Measurements from ENCODE around the gene CACNA1B.
"Not testable (repeated sequence)": the region's sequence is repeated elsewhere in the genome, so short reads cannot be mapped to it uniquely, and the experiment has no call there.

Gene CACNA1B

DNA sequence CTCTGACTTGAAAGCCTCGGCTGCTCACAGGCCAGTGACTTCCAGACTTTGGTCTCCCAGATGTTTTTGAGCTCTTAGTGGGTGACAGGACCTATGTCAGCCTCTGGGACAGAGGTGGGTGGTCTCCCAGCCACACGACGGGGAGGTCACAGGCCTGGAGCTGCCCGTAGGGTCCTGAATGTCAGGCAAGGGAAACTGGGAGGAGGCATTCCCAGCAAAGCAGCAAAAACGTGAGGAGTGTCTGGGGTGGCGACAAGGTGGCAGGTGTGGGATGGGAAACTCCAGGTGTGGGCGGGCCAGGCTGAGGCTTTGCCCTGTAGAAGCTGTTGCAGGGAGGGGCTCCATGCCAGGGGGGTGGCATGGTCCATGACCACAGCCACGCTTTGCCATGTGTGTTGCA is 110.5 kb downstream of the CACNA1B start:
- no peak for DNase-seq

DNA sequence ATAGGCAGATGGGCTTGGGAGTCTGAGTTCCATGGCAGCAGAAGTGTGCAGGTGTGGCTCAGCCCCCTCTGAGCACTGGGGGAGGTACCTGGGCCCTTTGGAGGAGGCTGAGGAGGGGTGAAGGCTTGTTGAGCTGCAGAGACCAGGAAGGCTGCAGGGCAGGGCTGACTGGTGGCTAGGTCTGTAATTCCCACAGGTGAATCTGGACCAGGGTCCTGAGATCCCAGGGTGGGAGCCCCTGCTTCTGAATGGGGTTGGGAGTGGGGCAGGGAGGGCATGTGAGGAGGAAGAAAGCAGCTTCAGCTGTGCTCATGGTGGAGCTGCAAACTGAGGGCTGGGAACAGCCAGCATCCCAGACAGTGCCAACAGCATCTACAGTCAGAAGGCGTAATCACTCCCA is 111.1 kb downstream of the CACNA1B start:
- no peak for DNase-seq

DNA sequence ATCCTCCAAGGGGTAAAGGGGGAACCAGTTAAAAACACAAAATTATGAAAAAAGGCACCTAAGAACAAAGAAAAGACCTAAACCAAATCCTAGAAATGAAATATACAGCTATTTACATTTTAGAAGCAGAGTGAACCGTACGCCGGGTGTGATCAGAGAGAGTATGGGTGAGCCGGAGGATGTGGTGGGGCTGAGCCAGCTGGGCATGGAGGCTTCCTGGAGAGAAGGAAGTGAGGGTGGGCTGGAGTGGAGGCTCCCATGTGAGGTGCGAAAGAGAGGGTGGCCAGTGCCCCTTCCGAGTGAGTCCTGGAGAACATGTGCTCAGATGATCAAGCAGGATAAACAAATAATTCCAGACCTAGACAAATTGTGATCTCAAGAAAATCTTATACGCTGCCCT is 111.6 kb downstream of the CACNA1B start:
- no peak for DNase-seq

DNA sequence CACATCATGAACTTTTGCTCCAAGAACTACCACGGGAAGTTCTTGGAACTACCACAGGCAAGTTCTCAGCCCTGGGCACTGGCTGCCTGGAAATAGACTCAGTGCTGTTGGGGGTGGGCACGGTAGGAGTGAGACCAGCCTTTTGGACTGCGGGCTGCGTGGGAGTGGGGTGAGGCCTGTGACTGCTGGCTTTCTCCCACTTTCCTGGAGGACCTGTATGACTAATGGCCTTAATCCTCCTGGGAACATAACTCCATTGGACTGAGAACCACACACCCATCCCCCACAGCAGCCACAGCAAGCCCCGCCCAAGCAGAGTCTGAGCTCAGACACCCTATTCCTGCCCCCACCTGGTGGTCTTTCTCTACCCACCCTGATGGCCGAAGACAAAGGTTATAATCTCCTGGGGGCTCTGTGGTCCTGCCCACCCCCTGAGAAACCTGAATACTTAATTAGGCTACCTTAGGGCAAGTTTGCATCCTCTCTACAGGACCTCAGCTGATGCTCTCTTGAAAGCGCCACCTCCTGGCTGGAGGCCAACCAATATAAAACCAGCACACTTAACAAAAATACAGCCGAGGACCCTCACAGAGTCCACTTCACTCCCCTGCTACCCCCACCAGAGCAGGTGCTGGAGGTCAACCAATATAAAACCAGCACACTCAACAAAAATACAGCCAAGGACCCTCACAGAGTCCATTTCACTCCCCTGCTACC is 112.6 kb downstream of the CACNA1B start:
- DNase-seq, result no peak

DNA sequence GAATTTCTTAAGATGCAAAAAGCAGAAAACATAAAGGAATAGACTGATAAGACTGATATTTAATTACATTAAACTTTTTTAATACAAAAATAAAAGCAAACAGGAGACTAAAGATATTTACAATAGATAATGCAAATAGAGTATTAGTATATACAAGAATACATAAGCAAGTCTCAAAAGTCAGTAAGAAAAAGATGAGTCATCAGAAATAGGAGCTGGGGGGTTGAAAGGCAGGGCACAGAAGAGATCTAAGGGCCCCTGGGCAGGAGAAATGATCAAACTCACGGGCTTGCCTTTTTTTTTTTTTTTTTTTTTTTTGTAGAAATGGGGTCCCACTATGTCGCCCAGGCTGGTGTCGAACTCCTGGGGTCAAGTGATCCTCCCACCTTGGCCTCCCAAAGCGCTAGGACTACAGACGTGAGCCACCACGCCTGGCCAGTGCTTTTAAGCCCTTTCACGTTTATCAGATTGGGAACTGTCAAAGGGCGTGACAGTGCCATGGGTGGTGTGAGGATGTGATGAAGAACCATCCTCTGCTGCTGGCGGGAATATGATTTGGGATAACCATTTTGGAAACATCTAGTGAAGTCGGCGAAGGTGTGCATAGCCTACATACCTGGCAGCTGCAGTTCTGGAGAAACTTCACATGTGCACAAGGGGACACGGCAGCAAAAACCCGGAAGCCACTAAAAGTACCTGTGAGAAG is 126.1 kb downstream of the CACNA1B start:
- no peak for DNase-seq

DNA sequence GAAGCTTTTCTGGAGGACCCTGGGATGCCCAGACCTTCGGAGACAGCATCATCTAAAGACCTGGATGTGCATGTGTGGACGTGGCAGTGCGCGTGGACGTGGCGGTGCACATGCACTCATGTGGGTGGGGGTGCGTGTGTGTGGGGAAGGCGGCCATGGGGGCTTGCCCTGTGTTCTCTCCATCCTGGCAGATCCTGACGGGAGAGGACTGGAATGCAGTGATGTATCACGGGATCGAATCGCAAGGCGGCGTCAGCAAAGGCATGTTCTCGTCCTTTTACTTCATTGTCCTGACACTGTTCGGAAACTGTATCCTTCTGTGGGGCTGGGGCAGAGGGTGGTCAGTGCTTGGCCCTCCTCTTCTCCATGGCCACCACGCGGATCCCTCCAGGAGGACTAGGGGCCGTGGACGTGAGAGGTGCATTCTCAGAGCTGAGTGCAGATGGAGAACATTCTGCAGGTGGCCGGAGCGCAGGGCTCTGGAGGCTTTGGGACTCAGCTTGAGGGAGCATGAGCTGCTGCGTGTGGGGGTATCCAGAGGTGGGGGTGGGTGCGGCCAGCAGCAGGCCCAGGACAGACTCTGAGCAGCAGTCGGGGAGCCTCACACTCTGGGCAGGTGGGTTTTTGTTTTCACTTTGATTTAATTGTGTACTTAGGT is 129.1 kb downstream of the CACNA1B start:
- DNase-seq, result no peak

DNA sequence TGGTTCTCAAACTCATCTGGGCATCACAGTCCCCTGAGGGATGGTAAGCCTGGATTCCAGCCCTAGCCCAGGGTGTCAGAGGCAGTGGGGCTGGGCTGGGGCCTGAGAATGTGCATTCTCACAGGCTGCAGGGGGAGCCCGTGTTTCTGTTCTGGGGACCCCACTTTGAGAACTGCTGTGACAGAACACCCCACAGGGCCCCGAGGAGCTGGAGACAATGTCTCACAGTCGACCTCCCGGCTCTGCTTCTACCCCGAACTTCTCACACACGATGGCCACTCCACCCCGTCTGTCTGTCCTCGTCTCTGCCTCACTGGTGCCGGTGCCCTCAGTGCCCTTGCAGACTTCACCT is 130.0 kb downstream of the CACNA1B start:
- no peak for DNase-seq

DNA sequence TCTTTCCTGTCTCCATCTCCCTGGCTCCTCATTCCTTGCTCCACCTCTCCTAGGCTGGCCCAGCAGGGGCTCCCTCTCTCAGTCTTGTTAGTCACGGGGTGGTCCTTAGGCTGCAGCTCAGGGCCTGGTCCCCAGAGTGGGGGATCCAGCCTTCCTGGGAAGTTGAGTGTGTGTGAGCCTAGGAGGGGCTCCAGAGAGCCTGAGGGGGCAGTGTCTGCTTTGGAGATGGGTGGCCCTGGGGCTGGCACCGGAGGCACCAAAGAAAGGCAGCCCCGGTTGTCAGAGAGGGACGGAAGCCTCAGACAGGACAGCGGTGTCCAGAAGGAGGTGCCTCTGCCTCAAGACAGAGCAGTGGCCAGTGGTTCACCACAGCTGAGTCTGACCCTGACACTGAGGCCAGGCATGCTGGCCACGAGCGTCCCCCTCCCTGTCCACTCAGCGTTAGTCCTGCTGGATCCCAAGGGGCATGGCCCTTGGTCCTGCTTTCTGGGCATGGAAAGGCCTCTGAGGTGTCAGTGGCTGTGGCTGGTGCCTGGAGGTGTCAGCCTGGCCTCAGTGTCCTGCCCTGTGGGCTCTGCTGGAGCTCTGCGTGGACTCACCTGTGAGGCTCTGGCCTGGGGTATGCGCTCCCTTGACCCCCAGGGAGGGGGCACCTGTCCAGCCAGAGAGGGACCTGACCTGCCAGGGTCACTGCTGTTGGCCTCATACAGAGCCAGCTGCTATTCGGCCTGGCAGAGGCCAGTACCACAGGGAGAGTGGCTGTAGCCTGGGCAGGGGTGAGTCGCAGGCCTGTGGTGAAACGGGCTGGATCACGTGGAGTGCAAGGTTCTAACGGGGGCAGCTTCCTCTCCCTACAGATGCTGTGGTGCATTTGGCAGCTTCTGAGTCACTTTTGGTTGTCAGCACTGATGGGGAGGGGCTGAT is 130.6 kb downstream of the CACNA1B start:
- DNase-seq, result no peak

DNA sequence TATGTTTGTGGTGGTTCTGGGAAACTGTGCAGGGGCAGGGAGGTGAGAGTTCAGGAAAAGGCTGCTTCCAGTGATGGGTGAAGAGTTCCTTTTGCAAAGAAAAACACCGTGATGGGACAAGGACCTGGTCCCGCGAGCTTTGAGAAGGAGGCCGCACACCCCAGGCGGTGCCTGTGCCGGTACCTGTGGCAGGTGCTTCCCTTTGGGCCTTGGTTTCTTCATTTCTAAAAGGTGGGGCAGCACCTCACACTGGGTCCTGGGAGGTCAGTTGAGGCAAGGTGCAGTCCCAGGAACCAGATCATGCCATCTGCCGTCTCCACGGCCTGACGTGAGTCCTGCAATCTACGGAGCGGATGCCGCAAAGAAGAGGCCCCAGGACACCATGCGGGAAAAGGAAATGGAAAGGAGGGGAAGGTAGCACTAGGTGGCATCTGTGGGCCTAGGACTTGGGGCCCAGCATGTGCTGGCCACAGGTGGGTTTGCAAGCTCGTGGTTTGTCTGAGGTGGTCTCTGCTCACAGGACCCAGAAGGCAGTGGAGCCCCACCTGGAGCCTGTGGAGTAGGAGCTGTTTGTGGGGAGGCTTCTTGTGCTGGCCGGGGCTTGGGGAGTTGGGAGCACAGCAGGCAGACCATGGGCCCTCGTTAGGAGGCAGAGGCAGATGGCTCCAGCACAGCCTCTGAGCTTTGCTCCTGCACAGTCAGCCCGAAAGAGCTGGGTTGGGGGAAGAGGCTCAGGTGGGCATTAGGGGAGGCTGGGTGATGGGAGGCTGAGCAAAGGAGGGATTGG is 131.6 kb downstream of the CACNA1B start:
- DNase-seq, result no peak

DNA sequence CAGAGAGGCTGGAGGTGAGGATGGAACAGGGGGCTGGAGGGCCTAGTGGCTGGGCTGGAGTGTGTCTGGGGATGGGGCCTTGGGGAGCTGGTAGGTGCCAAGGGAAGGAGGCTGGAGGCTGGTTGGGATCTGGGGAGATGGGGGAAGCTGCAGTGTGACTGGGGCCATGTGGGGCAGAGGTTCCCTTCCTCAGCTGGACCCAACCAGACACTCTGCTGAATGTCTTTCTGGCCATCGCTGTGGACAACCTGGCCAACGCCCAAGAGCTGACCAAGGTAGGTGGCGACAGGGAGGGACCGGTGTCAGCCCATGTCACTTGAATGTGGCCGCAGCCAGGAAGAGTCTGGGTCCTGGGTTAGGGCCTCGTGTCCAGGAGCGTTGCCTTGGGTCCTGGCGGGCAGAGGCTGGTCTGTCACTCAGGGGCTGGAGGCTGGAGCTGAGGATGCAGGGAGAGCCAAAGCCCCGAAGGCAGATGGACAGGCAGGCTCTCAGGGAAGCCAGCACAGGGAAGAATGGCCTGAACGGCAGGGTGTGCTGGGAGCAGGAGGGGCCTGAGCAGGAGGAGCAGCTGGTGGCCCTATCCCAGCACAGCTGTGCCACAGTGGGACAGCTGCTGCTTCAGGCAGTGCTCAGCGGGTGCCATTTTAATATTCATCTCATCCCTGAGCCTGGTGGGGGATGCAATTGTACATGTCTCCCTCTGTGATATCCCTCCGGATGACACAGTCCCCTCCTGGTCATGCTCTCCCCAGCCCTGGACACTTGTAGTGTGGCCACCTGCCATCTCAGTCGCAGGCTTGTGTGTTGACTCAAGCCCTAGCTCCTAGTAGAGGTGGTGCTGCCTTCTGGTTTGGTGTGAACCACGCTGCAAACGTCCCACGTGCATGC is 132.5 kb downstream of the CACNA1B start:
- no peak for DNase-seq

DNA sequence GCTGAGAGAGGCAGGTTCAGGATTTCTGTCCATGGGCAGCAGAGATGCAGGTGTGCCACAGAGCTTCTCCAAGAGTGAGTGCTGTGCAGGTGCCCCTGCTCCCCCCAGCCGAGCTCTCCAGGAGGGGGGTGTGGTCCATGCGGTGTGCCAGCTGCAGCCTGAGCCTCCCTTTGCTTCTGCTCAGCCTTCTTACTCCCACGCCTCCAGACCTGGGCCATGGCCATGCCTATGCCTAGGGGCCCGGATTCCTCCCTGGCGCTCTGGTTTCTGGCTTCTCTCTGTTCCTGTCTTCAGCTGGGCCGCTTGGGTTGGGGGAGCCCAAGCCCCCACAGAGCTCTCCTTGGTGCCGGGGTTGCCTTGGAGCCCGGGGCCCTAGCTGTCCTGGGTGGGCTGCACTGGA is 133.3 kb downstream of the CACNA1B start:
- no peak for DNase-seq

DNA sequence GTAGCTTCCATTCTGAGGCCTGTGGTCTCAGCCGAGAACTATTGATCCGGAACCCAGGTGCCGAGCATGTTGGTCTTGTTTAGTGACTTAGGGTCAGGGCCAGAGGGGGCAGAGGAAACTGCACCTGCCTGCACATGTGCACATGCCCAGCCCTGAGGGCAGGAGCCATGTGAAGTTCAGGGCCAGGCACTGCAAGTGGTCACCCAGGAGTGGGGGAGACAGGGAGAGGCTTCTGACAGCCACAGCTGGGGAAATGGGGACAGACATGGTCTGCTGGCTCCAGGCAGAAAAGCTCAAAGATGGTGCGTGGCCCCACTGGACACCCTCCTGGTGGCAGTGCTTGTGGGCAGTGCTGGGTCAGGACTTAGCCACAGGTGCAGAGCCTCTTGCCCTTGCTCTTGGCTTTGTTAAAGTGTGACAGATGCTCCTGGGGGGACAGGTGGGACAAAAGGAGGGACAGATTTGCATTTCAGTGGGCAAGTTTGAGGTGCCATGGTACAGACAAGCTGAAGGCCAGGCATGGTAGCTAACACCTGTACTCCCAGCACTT is 134.4 kb downstream of the CACNA1B start:
- no peak for DNase-seq

DNA sequence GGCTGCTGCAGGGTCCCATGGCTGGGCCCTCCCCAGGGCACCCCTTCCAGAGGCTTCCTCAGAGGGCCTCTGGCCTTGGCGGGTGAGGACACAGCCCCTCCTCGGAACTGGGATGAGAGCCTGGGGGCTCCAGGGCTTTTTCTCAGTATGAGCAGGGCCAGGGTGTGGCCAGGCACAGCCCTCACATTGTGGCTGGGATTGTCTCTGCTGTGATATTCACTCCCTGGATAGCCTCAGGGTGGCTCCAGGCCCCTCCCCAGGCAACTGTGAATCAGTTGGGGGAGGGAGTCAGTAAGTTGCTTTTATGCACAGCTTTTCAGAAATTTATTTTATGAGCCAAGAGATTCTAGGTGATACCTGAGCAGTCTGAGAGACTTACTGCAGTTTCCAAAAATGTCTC is 135.7 kb downstream of the CACNA1B start:
- no peak for DNase-seq

DNA sequence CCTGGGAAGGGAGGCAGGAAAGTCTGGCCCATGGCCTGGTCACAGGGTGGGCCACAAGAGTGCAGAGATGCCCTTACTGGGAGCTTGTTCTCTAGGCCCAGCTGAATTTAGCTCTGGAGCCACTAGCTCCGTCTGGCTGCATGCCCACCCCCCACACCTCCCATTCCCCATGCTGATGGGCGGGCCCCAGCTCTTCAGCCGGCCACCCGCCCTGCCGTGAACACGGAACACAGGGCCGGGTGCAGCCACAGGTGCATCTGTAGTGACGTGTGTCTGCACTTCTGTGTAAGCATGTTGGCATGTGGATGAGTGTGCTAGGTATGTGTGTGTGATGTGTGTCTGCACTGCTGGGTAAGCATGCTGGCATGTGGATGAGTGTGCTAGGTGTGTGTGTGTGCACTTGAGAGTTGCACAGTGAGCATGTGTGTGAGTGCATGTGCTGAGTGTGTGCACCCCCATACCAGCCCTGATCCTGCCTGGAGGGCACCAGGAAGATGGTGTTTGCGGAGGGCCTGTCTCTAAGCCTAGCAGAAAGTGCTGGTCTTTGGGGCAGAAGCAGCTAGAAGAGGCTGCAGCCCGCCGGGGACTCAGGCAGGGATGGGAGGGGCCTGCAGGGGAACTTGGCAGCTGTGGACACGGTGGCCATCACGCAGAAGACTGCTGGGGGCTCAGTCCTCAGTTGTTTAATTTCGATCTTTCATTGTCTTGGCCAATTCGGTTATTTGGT is 136.4 kb downstream of the CACNA1B start:
- DNase-seq, result no peak

DNA sequence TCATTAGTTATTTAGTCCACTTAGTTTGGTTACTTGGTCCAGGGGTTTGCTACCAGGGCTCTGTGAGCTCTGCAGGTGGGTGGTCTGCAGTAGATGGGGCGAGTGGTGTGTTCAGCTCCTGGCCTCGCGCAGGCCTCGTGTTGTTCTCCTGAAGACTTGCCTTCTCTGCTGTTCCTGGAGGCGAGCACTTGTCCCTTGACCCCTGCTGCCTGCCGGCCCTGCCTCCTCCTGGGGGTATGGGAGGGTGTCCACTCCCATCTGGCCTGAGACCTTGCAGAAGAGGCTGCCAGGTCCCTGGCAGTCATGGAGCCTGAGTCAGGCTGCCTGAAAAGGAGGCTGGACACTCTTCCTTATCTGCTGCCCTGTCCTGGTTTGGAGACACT is 137.0 kb downstream of the CACNA1B start:
- no peak for DNase-seq

DNA sequence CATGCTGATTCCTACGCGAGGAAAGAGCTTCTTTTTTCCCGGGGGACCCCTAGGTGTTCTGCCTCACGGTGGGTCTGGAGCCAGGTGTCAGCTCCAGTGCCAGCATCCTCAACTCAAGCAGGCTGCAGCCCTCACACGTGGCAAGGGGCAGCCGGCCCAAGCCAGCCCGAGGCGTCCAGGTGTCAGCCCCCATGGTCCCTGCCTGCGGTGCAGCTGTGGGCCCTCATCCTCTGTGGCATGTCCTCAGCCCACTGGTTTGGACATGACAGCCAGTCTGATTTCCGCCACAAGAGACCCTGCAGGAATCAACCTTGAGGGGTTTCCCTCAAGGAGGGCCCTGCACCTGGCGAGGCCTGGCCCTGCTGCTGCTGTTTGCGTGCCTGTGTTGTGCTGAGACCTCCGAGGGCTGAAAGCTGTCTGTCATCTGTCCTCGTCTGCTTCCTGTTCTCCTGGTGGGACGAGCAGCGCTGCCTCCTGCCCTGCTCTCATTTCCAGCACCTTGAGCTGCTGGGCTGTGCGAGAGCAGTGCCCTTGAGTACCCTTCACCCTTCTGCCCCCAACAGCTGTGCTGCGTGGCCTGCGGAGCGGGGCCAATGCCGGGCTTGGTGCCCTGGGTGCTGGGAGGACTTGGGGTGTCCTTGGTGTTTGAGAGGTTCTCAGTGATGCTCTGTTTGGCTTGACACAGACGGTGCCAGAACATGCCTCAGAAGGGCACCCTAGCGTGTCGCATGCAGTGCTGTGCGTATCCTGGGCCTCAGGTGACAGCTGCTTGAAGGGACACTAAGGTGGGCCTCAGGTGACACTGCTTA is 137.6 kb downstream of the CACNA1B start:
- DNase-seq, result no peak

DNA sequence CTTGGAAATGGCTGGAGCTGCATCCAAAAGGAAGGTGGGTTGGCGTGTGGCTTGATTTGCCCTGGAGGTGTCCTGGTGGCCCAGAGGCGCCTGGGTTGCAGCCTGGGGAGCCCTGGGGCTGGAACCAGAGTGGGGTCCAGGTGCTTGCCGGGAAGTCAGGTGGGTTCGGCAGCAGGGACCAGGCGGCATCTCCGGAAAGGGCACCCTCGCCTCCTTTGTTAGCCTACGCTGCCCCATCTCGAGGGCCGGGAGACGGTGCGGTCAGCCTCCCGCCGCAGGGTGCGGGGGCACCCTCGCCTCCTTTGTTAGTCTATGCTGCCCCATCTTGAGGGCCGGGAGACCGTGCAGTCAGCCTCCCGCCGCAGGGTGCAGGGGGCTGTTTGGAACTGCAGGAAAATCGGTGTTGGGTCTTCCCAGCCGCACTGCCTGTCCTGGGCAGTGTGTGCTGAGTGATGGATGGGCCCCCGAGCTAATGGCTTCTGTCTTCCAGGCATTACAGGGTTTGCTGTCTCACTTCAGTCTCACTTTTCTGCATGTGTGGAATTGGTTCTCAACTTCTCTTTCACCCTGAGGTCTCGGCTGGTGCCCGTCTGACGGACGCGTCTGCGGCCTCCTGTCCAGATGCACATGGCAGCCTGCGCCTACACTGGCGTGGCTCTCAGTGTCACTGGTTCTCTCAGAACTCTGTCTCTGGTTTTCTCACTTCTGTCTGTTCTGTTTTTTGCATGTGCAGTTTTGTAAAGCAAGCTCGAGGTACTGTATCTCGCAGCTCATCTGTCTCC is 139.0 kb downstream of the CACNA1B start:
- no peak for DNase-seq

DNA sequence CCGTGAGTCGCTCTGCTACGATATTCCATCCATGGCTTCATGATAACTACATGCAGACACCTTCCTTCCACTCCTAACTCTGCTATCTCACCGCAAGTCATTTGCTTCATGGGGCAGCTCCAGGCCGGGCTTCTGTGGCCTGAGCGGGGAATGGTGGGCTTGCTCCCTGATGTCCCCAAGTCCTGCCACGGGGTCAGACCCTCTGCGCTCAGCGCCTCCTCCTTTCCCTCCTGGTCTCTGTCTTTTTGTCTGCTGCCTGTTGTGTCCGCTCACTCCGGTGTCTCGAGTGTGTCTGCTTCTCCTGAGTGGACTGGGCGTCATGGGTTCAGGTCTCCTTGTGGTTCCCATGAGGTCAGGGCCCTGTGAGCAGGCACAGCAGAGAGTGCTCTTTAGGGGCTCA is 139.6 kb downstream of the CACNA1B start:
- no peak for DNase-seq

DNA sequence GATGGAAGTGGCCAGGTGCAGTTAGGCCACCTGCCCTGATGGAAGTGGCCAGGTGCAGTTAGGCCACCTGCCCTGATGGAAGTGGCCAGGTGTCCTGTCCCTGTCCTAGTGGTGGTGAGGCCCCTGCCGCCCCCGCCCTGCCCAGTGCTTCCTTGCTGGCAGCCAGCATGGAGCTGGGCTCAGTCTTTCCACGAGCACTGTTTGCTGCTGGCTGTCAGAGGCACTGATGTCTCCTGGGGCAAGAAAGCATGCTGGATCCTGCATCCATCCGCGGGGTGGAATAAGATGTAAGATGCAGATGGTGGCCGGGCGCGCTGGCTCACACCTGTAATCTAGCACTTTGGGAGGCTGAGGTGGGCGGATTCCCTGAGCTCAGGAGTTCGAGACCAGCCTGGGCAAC is 141.9 kb downstream of the CACNA1B start:
- not testable (repeated sequence) for DNase-seq
